ENCODE results near the gene RTN4RL1.

GRCh38 chr17:2059547-2060384 is 34.6 kb upstream of the RTN4RL1 start:
- TF ChIP-seq POLR2A (IDR thresholded peaks at IDR 0.05) (no peak), CTCF (IDR thresholded peaks at IDR 0.05) (no peak), EP300 (IDR thresholded peaks at IDR 0.05) (no peak)

Measured in tibial nerve (tissue), 4 donors.